ENCODE results near the gene TRAPPC6A.

- TF ChIP-seq CTCF (IDR thresholded peaks at IDR 0.05; ENCODE audit: low read depth, low read length) (no peak), EZH2phosphoT487 (IDR thresholded peaks at IDR 0.05; ENCODE audit: low read depth) (no peak)
Observed at GRCh38 chr19:45162608-45163143, 15.4 kb downstream of the TRAPPC6A start.

All from OCI-LY3 (cell line).